ENCODE results near the gene CPA1.

CPA1 gene

DNA sequence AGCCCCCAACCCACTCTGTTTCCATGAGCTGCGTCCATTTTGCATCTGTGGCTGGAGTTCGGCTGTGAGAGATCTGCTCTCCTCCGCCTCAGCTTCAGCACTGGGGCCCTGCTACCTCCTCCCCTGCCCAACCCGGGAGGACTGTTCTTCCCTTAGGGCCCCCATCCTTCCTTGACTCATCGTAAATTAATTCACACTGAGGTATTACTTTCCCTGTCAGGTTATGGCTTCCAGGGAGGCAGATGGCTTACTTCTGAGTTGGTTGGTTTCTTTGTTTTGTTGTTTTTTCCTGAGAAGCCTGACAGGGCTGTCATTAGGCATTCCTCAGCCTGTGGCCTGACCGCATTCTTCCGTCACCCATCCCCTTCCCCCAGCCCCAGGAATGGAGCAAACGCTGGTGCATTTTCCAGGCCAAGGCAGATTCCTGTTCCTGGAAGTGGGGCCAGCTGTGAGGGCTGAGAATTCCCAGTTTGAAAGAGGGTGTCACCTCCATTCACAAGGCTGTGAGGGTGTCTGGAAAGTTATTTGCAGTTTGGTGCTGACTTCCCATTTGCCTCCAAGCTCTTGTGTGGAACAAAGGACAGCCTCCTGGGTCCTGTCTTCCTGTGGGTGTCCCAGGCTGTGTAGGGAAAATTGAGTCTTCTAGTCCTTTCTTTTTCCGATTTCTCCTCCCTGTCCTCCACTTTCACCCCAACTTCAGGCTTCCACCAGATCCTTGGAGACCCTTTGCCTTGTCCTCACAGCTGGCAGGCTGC, 24.0 kb upstream of the CPA1 start:
- DNase-seq = no peak

DNA sequence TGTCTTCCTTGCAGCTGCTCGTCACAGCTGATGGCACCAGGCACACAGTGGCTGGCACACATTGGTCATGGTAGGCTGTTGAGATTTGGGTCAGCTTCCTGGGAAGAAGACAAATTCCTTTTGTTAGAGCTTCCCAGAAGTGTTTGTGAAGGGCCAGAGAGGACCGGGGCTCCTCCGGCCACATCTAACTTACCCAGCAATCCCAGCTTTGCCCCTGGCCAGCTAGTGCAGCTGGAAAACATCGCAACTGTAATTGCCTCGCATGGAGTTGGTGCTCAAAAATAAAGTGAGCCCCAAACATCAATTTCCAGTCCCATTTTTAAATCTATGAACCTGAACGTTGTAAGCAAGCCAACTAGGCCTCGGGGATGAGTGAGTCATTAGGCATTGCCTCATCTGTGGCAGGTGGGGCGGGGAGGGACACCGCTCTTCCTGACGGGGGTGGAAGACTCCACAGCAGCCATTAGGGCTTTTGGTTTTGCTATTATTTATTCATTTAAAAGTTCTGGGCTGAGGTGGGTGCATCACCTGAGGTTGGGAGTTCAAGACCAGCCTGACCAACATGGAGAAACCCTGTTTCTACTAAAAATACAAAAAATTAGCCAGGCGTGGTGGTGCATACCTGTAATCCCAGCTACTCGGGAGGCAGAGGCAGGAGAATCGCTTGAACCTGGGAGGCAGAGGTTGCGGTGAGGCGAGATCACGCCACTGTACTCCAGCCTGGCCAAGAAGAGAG, 23.2 kb upstream of the CPA1 start:
- DNase-seq = peak; percentile 10

DNA sequence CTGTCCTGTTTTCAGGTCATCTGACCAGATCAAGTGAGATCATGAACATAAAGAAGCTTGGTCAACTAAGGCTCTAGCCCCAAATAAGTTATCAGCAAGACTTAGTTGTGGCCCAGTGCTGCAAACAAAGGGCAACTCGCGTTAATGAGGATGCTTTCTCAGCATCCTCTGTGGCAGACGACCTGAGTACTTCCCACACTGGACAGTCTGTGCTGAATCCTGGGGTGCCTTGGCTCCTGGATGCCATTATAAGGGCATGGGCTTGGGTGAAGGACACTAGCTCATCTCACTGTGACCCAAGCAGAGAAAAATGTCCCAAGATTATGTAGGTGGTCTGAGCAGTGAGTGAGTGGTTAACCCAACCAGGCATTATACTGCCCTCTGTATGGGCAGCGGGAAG, 21.8 kb upstream of the CPA1 start:
- DNase-seq = no peak

DNA sequence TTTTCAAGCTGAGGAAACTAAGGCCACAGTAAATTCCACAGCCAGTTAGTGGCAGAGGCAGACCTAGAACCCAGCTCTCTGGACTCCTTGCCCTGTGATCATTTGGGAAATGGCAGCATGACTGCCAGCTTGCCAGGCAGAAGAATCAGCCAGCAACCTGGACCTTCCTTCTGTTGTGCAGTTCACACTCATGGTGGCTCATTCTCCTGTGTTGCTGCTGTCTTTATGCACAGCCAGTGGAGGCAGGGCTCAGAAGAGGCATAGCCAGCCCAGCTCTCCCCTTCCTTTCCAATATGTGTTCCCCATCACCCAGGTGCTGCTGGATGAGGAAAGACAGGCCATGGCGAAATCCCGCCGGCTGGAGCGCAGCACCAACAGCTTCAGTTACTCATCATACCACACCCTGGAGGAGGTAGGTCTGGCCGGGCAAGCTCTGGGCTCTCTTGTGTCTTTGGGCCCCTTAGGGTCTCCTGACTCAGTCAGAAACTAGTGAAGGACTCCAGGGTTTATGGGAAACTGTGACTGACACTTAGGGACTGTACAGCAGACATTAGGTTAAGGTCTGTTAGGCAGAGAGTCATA, 20.9 kb upstream of the CPA1 start:
- no peak for DNase-seq

DNA sequence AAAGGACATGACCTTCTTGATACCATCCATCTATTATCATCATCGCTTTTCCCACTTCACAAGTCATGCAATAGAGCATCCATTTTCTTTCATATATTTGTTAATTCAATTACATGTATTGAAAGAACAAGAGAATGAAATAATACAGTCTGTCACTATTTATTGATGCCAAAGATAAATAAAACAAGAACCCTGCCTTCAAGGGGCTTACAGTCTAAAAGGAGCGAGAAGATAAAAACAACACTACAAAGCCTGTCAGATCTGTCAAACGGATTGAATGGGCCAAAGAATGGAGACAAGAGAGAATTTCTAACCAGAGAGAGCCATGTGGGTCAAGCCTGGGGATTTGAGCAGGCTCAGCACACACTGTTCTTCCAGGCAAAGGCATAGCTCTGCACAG, 19.8 kb upstream of the CPA1 start:
- no peak for DNase-seq

DNA sequence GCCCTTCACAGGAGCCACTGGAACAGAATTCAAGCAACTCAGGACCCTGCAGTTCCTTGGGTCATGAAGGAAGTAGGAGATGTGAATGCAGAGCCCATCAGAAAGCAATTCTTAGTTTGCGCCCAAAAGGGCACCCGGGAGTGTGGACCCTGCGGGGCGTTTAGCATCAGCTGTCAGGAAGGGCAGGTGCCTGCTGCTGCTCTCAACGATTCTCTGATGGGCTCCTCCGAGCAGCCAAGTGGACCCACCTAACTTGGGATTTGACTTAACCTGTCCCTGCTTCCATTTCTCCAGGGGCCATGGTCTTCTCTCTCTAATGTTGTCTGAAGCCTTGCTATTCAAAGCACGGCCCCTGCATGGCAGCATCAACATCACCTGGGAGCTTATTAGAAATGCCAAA, 18.6 kb upstream of the CPA1 start:
- no peak for DNase-seq

DNA sequence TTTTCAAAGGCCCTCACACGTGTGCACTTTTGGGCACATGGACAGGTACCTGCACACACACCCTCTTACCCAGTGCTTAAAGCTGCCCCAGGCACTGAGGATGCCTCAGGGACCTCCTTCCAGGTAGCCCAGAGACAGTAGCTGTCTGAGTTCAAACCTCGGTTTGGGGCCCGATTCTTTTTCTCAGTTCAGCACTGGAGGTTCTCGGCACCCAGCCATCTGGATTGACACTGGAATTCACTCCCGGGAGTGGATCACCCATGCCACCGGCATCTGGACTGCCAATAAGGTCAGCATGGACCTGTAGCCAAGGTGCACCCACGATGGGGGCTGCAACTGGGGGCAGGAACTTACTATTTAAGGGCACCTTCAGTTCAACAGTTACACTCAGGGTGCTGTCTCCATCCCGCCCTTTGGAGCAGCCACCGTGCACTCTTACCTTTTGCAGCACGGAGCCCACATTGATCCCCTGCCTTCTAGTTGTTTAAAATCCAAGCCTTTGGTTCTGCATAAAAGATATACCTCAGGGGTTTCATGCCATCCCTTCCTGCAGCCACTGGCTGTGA, 18.0 kb upstream of the CPA1 start:
- DNase-seq = no peak

DNA sequence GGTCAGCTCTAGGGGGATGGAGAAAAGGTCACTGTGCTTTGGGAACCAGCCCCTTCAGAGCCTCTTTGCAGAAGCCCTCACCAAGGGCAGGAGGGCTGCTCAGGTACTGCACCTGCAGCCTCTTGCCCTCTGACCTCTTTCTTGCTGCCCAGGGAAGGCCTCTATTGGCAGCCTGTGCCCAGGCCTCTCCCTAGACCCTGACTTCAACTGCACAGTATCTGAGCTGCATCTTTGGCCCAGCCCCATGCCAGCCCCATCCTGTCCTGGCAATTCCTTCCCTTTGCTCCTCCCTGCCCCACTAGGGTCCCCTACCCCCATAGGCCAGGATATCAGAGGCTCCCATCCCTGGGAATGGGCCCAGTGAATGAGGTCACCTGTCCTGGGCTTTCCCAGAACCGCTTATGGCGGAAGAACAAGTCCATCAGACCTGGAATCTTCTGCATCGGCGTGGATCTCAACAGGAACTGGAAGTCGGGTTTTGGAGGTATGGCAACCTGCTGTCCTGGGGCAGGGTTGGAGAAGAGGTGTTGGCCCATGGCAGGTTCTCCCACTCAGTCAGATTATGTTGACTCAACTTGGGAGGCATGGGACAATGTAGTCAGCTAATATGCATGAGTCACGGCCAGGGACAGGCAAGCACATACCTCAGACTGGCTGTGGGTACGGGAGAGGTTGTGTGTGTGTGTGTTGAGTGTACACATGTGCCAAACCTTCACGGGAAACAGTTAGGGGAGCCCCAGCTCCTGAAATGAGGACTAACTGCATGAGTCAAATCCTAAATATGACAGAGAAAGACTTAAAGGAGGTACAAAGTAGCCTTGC, 17.1 kb upstream of the CPA1 start:
- DNase-seq = peak; percentile 71

DNA sequence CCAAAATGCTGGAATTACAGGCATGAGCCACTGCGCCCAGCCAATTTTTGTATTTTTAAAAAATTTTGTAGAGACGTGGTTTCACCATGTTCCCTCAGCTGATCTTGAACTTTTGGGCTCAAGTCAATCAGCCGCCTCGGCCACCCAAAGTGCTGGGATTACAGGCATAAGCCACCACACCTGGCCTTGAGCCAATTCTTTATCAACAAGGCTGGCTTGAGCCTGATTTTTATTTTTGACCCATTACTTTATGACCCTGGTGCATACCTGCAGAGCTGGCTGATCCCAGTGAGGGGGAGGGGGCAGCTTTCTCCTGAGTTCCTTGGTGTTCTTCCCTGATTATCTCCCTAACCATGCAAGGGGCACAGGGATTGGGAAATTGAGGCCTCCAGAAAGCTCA, 15.8 kb upstream of the CPA1 start:
- DNase-seq = no peak

DNA sequence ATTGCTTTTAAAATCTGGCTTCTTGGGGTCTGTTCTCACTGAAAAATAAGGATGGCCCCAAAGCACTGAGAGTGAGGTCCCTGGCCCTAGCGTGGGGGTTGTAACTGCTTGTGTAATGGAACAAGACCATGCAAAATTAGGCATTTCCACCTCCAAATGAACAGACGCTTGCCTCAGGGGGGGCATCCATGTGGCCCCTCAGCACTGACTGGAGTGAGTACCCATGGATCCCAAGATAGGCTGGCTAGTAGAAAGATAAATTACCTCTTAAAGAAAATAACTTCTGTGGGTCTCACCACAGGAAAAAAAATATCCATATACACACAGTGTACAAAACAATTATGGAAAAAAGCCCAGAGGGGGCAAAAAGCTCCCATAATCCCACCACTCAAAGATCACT, 15.2 kb upstream of the CPA1 start:
- no peak for DNase-seq

DNA sequence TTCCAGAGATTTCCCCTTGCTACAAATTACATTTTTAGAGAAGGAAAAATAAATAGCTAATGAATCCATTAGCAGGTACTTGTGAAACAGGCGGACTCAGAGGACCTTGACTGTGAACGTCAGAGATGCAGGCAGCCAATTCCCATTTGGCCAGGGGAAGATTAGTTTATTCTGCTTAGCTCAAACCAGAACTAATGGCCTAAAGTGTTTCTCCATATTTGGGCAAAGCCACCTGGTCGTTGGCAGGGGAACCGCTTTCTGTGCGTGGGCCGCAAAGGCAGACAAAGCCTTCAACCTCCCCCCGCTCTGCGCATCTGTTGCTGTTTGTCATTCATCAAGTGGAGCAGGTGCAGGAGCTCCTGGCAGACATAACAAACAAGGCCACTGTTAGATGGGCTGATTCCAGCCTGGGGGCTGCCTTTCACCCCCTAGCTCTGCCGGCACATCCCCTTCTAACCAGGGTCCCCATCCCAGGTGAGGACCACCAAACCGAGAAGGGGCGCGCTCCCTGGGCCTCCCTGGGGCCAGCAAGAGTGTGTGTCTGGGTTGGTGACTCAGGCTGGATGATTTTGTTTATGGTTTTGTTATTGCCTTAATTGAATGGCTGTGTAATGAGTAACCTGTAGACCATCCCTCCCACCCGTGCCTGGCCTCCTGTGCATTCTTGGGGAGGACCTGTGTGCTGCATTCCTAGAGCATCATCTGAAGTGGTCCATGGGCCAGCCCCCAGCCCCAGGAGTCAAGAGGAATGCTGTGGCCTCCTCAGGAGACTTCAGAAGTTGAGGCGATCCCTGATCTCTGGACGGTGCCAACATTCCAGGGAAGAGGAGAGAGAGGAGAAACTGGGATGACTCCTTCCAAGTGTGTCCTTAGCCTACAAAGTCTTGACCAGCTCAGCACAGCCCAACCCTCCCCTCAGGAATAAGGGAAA, 14.5 kb upstream of the CPA1 start:
- DNase-seq = no peak

DNA sequence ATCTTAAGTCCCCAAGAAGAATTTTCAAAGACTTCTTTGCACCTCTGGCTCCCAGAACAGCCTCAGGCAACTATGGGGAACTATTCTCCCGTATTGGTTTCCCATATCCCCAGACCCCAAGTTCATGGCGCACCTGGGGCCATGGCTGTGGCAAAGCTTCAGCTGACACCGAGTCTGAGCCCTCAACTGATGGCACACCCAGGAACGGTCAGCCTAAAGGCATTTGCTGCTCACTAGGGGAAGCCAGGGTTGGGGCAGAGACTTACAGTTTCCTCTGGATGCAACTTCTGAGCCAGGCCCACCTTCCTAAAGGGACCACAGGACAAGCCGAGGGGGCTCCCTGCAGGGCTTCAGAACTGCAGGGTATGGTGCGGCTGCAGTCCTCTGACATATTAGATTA, 13.7 kb upstream of the CPA1 start:
- DNase-seq = no peak

DNA sequence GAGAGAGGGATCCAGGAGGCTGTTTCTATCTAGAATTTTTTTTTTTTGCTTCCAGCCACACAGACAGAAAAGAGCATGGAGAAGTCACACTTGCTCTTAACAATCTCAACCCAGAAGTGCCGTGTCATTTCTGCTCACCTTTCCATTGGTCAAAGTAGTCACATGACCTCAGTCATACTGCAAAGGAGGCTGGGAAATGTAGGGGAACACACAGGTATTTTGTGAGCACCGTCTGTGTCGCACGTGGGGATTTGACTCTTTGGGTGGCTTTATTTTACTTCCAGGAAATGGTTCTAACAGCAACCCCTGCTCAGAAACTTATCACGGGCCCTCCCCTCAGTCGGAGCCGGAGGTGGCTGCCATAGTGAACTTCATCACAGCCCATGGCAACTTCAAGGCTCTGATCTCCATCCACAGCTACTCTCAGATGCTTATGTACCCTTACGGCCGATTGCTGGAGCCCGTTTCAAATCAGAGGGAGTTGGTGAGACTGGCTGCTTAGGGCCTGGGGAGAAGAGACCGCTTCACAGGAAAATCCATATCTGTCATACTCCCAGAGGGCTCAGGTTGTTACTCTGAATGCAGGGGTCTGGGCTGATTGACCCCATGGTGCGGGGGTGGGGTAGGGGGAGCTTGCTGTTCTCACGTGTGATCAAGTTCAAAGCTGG, 13.1 kb upstream of the CPA1 start:
- DNase-seq = no peak

DNA sequence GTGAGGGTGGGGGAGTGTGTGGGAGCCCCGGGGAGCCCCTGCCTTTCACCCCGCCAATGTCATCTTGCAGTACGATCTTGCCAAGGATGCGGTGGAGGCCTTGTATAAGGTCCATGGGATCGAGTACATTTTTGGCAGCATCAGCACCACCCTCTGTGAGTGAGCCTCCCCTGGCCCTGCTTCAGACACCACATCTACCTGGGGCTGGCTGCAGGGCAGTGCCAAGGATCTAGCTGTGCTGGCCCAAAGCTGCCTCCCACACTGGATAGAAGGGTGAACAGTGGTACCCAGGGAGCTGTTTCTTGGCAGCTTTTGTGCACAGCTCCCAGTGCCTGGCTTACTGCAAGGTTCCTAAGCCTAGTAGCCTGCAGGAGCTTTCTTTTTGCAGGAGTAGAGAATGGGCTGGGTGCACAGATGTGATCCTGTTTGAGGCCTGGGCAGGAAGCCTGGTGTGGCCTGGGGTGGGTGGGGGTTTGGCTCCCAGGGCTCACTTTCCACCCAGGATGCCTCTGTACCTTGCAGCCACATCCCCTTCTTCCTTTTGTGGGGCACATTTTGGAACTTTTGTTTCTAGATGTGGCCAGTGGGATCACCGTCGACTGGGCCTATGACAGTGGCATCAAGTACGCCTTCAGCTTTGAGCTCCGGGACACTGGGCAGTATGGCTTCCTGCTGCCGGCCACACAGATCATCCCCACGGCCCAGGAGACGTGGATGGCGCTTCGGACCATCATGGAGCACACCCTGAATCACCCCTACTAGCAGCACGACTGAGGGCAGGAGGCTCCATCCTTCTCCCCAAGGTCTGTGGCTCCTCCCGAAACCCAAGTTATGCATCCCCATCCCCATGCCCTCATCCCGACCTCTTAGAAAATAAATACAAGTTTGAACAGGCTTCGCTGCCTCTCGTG, 12.2 kb upstream of the CPA1 start:
- DNase-seq = no peak

DNA sequence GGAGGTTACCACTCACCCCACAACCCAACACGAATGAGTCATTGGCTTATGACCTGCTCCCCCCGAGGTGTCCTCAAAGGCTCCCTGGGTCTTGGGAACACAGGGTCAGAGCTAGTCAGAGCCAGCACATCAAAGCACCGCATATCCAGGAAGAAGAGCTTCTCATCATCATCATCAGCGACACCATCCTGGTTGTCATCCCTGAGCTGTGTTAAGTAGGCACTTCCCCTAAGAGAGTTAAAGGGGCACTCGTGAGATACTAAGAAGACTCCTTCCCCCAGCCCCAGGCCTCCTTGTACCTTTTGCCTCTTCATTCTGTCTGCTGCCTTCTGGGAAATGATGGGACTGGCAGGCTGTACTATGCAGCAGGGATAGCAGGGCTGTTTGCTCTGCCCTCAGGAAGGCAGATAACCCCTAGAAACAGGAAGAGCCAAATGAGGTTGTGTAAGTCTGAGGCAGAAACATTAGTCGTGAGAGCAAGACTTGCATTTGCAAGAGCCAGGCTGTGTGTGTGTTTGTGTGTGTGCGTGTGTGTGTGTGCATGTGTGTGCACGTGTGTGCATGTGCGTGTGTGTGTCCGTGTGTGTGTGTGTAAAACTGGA, 11.1 kb upstream of the CPA1 start:
- no peak for DNase-seq

DNA sequence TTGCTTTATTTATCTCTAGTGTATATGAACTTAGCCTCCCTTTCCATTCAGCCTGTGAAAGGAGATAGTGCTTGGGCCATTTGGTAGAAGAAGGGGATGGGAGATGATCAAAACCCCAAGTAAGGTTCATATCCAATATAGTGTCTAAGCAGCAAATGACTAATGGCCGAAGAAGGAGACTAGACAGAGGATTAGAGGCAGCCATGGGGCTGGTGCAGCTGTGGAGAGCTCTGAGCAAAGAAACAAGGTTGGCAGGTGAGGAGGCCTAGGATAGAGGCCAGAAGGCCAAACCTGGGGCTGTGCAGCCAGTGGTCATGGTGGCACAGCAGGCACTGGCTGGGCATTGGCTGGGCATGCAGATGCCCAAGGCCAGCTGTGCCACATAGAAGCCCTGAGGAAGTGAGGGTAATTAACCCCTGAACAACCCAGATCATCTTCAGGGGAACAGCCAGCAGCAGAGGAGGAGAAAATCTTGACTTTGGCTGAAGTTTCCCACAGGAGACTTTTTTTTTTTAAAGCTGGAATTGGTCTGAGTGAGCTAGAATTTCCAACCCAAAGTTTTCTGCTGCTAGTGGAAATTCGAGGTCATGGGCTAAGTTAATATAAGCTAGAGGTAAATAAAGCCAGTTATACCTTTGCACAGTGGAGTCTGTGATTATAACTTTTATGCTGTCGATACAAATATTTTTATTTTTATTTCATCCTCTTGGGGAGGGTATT, 10.3 kb upstream of the CPA1 start:
- DNase-seq = no peak

DNA sequence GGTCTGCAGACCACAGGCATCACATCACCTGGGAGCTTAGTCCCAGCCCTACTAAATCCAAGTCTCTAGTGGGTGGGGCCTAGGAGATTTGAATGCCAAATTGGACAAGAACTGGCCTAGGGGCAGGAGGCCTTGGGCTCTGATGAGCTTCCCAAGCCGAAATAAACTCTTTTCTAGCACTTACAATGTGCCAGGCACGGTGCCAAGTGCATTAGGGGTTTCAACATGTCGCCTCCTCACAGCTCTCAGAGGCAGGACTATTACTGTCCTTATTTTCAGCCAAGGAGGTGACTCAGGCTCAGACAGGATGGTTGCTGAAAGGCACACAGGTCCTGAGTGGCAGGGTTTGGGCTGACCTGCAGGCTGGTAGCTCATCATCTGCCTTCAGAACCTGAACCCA, 9.2 kb upstream of the CPA1 start:
- no peak for DNase-seq

DNA sequence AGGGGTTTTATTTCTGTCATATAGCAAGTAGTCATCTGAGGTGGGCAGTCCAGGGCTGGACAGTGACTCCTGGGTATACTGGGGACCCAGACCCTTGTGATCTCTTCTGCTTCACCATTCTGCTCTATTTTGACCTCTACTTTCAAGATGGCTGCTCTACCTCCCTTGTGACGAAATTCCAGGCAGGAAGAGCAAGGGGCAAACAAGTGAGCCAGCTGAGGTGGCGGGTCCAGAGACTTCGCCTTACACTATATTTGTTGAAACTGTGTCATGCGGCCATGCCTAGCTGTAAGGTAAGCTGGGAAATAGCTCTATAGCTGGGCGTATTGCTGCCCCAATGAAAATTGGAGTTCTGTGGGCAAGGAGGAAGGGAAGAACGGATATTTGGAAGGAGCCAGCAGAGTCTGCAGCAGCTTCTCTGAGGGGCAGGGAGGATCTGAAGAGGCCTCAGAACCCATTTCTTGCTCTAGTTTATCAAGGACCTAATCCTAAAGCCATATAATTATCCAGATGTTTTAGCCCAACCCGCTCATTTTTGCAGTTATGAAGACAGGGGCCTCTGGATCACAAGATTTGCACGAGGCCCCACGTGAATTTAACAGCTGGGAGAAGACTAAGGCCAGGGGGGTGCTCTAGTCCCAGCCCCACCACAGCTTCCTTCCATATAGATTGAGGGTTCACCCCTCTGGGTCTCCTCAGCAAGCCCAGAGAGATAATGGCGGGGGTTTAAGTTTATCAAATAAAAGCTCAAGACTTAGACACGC, 7.7 kb upstream of the CPA1 start:
- DNase-seq = no peak
